H1 (cell line): ENCODE results near the gene PPIF. TPM values are rescaled to one million over a fixed set of nuclear protein-coding genes. Genes with fewer than 3 reads are reported as not detected.

Experiments
- CHD7 ChIP-seq: fragments of 300-600 bp; sonication (generic); IDR thresholded peaks from 2 replicates; pipeline ENCODE4 v1.7.1; 2012; ENCODE audit warnings: low read length, moderate library complexity, mild to moderate bottlenecking, inconsistent platforms; ENCODE audit not compliant: insufficient replicate concordance
- CTBP2 ChIP-seq: IDR thresholded peaks from 2 replicates; pipeline ENCODE4 v1.7.0; 2011; ENCODE audit warnings: borderline replicate concordance, mild to moderate bottlenecking, moderate library complexity, mixed read lengths, low read length; ENCODE audit not compliant: insufficient read depth, insufficient read length
- YY1 ChIP-seq: IDR thresholded peaks from 2 replicates; pipeline ENCODE4 v1.6.1; 2011; ENCODE audit warnings: low read depth, mild to moderate bottlenecking, low read length
- polyA plus RNA-seq, 7 experiments: library from polyadenylated mRNA; depleted of rRNA in 3 of 7; stranded (reverse) in 5 of 7; unstranded in 2 of 7; fragments of >200 nt in 5 of 7; fragments of 200-250 nt in 2 of 7; gene quantifications; 1 replicate in 5 of 7; 2 replicates in 1 of 7; 4 replicates in 1 of 7; pipeline versions ENCODE4 v1.2.1 to v1.2.3, GENCODE V29; 2011 to 2013; ENCODE audit warnings: missing spikeins in 2 of 7, mixed read lengths in 2 of 7
- total RNA-seq: library from RNA; stranded (reverse); fragmentation: NEBNext Ultra II Directional; extraction: Animal tissue kit (Norgen Biotek cat#: 25700); gene quantifications from 2 replicates; pipeline ENCODE4 v1.2.1, GENCODE V29; 2021

Gene PPIF
- total and polyA plus RNA-seq, 2 of the 8 experiments (the other 6 are each of a cell fraction or from before 2014, with no cell fraction given), result 70.2 to 77.6 TPM

DNA sequence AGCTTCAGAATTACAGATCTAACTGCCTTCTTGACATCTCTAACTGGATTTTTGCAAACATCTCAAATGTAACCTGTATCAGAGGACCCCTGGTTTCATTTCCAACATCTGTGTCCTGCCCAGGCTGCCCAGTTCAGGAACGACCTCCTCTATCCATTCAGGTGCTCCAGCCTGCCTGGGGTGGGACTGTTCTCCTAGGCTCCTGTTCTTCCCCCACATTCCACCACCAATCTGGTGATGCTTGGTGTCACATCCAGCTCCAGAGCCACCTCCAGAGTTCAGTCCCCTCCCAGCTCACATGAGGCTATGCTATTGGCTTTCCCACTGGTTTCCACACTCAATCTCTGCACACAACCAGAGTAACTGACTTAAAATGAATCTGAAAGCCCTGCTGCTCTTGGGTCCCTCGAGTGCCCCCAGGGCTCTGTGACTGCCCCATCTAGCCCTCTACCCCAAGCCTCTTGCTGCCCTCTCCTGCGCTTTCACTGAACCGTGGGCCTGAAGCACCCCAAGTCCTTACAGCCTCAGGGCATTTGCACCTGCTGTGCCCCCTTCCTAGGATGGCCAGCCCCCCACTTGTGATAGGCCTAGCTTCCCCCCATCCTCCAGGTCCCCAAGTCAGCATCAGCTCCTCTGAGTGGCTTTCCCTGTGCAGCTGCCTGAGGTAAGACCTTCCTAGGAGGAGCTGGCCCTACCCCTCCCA is 46.1 kb downstream of the PPIF start (continued):
- TF ChIP-seq CHD7, result no peak
- TF ChIP-seq YY1, result no peak
- TF ChIP-seq CTBP2, result no peak
- TF ChIP-seq, all 59 proteins: peak for 0
